AG04449 (cell line): Measurements from ENCODE around the gene CDC20B.

Source experiments
- CTCF ChIA-PET: fragments of 350-600 bp; formaldehyde crosslinking; extraction: SDS; loops from one replicate; lab custom pipeline; 2021; ENCODE audit warnings: antibody characterized with exemption; lab: Yijun Ruan, JAX
- POLR2A ChIA-PET: fragments of 400-600, 350-600 bp; formaldehyde crosslinking; extraction: SDS; loops from one replicate; lab custom pipeline; 2020; ENCODE audit warnings: antibody characterized with exemption, inconsistent platforms; lab: Yijun Ruan, JAX
- DNase-seq: peaks from one replicate; pipeline ENCODE4 v3.0.0-alpha.2; 2010; ENCODE audit warnings: low read depth, low spot score
- H3K4me3 ChIP-seq: 2 replicates; pipeline ENCODE4 v1.5.1; 2011; ENCODE audit warnings: low read depth, mild to moderate bottlenecking, control low read depth, low read length
- CTCF ChIP-seq: IDR thresholded peaks from one replicate; pipeline ENCODE4 v1.5.1; 2011; ENCODE audit warnings: mild to moderate bottlenecking, moderate library complexity, low read length, control low read depth, inconsistent platforms; ENCODE audit not compliant: insufficient read depth; ENCODE audit errors: missing control alignments

CDC20B gene

GRCh38 chr5:55064523-55064922, 108.5 kb downstream of the CDC20B start:
- TF ChIP-seq CTCF: no peak
- ChIA-PET CTCF (no interaction called here), POLR2A (no interaction called here)
- H3K4me3 ChIP-seq: no peak overlapping the region
- no peak for DNase-seq

GRCh38 chr5:55063899-55064298, 109.1 kb downstream of the CDC20B start:
- ChIA-PET POLR2A (no interaction called here), CTCF (interaction anchor here (1.3 kb wide), 1 partner anchor 83 kb away, joined by 4 read pairs; no protein-coding TSS in a partner anchor)
- DNase-seq: no peak
- no peak overlapping the region for H3K4me3 ChIP-seq
- TF ChIP-seq CTCF: no peak

GRCh38 chr5:55063220-55063863, 109.6 kb downstream of the CDC20B start:
- DNase-seq: no peak
- ChIA-PET POLR2A (no interaction called here), CTCF (interaction anchor here (1.3 kb wide), 1 partner anchor 83 kb away, joined by 4 read pairs; no protein-coding TSS in a partner anchor)
- TF ChIP-seq CTCF: no peak
- no peak overlapping the region for H3K4me3 ChIP-seq
